GM12864 (cell line): Measurements from ENCODE around the gene USP27X.

ENCODE experiments used
- DNase-seq: peaks from one replicate; pipeline ENCODE4 v3.0.0-alpha.2; 2011; ENCODE audit warnings: low read depth
- H3K4me3 ChIP-seq: 2 replicates; pipeline ENCODE4 v1.5.1; 2011; ENCODE audit warnings: mild to moderate bottlenecking, low read depth, low read length, control low read depth
- CTCF ChIP-seq: IDR thresholded peaks from 2 replicates; pipeline ENCODE4 v1.5.1; 2011; ENCODE audit warnings: low read depth, mild to moderate bottlenecking, moderate library complexity, low read length, control low read depth, inconsistent platforms; ENCODE audit errors: missing control alignments

USP27X gene

GRCh38 chrX:49878834-49879655 lies at the start of gene USP27X:
USP27X (plus strand) TSS chrX:49879484; CDS start chrX:49880308, 824 bp downstream.
- no peak for DNase-seq
- H3K4me3 ChIP-seq = peak within 1 kb of the TSS; percentile 59
- peak; percentile 52 for TF ChIP-seq CTCF

- peak; percentile 49 for TF ChIP-seq CTCF
- DNase-seq = no peak
Measured at GRCh38 chrX:49838374-49838773, 40.9 kb upstream of the USP27X start.

GRCh38 chrX:49840679-49841078 lies 38.6 kb upstream of the USP27X start:
- TF ChIP-seq CTCF = peak; percentile 50
- H3K4me3 ChIP-seq = no peak overlapping the region
- DNase-seq = peak; percentile 15

More at GRCh38 chrX:49838374-49838773, 40.9 kb upstream of the USP27X start:
- H3K4me3 ChIP-seq = no peak overlapping the region

- no peak for DNase-seq
- H3K4me3 ChIP-seq = no peak overlapping the region
- TF ChIP-seq CTCF = no peak
Measured at GRCh38 chrX:49842621-49843020, 36.7 kb upstream of the USP27X start.

GRCh38 chrX:49844611-49845010 lies 34.7 kb upstream of the USP27X start:
- DNase-seq = no peak
- TF ChIP-seq CTCF = no peak
- H3K4me3 ChIP-seq = no peak overlapping the region

GRCh38 chrX:49845701-49846403 lies 33.4 kb upstream of the USP27X start:
- no peak for TF ChIP-seq CTCF
- no peak overlapping the region for H3K4me3 ChIP-seq
- DNase-seq = no peak
